GM18909 (cell line): ENCODE measurements around the gene TMEM141.

Experiments used
- ATAC-seq: cut with Tn5 transposase; IDR thresholded peaks from one replicate; pipeline ENCODE4 v1.9.1; 2021; ENCODE audit warnings: mild to moderate bottlenecking; ENCODE audit not compliant: unreplicated experiment, poor library complexity

The TMEM141 gene

GRCh38 chr9:136790640-136791515 lies at the start of gene TMEM141:
Gene TMEM141, plus strand, starts transcription at chr9:136791344. Its CDS starts 27 bp downstream, at chr9:136791371.
- peak; percentile 85 for ATAC-seq

GRCh38 chr9:136741883-136742571 lies 49.1 kb upstream of the TMEM141 start:
- no peak for ATAC-seq

GRCh38 chr9:136742591-136743391 lies 48.4 kb upstream of the TMEM141 start, which contains the start of gene LCN10:
Gene LCN10, minus strand, starts transcription at chr9:136742940. Its CDS starts 37 bp downstream, at chr9:136742903.
- ATAC-seq, result no peak

- no peak for ATAC-seq
These were observed 47.4 kb upstream of the TMEM141 start for GRCh38 chr9:136743639-136744211.

DNA sequence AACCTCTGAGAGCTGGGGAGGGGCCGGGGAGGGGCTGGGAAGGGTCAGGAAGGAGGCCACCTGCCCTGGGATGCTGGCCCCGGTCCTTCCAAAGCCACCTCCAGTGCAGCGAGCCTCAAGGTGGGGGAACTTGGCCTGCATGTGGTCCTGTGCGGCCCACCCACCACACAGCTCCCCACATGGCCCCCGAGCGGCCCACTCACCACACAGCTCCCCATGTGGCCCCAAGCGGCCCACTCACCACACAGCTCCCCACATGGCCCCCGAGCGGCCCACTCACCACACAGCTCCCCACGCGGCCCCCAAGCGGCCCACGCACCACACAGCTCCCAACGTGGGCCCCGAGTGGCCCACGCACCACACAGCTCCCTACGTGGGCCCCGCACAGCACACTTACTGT lies 46.4 kb upstream of the TMEM141 start:
- ATAC-seq, result no peak

DNA sequence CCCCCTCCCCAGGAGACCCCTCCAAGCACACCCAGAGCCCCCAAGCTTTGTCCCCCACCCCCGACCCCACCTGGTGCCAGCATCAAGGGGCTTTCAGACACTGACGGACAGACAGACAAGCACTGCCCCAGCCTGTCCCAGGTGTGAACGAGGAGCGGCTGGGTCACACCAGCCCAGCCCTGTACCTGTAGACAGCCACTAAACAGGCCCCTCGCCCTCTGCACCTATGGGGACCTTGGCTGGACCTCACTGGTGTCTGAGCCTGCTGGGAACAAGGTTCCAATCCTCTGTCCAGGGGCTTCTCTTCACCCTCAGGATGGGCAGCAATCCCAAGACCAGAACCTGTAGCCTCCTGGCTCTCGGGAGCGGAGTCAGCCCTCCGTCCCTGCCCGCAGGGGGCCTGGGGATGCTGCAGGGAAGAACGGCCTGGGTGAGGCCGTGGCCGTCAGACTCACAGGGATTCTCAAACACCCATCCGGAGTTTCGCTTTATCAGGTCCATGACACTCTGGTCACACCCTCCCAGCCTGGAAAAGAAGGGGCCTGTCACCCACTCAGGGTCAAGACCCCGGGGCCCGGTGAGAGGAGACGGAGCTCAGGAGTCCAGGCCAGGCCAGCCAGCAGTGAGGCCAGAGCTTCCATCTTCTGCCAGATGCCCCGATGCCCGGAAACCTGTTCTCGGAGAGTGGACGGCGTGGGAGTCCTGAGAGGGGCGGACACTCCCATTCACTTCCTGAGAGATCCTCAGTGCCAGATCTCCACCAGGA lies 45.6 kb upstream of the TMEM141 start:
- ATAC-seq, result no peak

- no peak for ATAC-seq
These were observed 45.0 kb upstream of the TMEM141 start for GRCh38 chr9:136746155-136746490.

GRCh38 chr9:136746621-136747020 lies 44.5 kb upstream of the TMEM141 start:
- no peak for ATAC-seq

DNA sequence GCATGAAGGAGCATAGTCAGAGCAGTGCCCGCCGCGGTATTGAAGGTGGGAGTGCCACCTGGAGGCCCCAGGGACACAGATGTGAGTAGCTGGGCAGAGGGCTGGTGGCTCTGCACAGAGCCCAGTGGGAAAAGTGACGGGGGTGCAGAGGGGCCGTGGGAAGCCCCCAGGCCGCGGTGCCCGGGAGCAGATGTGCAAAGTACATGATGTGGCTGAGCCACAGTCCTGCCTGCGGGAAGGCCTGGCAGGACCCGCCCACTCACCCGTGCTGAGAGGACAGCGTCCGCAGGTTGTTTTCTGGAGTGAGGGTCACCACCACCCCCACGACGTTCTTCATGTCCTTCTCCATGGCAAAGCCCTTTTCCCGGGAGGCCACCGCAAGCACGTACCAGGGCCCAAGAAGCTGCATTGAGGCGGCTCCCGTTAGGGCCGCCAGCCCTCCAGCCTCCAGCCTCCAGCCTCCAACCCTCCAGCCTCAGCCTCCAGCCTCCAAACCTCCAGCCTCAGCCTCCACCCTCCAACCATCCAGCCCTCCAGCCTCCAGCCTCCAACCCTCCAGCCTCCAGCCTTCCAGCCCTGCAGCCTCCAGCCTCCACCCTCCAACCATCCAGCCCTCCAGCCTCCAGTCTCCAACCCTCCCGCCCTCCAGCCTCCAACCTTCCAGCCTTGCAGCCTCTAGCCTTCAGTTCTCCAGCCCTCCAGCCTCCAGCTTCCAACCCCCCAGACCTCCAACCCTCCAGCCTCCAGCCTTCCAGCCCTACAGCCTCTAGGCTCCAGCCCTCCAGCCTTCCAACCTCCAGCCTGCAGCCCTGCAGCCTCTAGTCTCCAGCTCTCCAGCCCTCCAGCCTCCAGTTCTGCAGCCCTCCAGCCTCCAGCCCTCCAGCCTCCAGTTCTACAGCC lies 43.7 kb upstream of the TMEM141 start:
- ATAC-seq, result no peak

GRCh38 chr9:136748201-136748600 lies 42.9 kb upstream of the TMEM141 start, which contains the start of gene LCN6:
Gene LCN6, minus strand, starts transcription at chr9:136748525. Its CDS starts 42 bp downstream, at chr9:136748483.
- no peak for ATAC-seq

GRCh38 chr9:136748666-136749611 lies 42.2 kb upstream of the TMEM141 start:
- ATAC-seq, result no peak

- ATAC-seq, result no peak
These were observed 40.6 kb upstream of the TMEM141 start for GRCh38 chr9:136750526-136750925.

- no peak for ATAC-seq
These were observed 39.9 kb upstream of the TMEM141 start for GRCh38 chr9:136751244-136751643.

GRCh38 chr9:136751814-136752213 lies 39.3 kb upstream of the TMEM141 start:
- no peak for ATAC-seq

DNA sequence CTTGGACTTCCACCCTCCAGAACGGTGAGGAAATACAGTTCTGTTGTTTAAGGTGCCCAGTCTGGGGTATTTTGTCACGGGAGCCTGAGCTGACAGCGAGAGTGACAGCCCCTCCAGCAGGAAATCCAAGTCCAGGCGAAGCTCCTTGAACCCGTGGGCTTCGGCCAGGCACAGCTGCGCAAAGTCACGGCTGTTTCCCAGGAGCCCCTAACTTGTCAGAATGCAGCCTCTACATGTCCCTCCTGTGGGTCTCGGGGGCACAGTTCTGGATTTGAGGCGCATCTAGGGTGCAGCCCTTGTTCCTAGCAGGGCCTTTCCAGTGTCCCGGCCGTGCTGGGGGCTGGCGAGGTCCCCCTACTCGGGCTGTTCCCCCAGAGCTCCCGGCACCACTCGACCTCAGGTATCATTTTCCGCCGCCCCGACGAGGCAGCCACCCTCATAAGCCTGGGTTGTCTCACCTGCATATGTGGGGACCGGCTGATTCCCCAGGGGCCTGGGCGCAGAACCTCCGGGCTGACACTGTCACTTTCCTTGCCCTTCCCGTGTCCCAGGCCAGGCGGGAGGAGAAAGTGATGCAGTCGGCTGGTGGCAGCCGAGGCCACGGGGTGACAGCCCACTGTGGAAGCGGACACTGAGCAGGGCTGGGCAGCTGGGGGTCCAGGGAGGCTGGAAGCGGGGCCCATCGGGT lies 37.6 kb upstream of the TMEM141 start:
- no peak for ATAC-seq

GRCh38 chr9:136754059-136754572 lies 37.0 kb upstream of the TMEM141 start:
- ATAC-seq, result no peak
